GM12891 (cell line): ENCODE results near the gene PSMB8.
"Not testable (repeated sequence)": the region's sequence is repeated elsewhere in the genome, so short reads cannot be mapped to it uniquely, and the experiment has no call there.

ENCODE experiments used
- DNase-seq: peaks from one replicate; pipeline ENCODE4 v3.0.0; 2011; ENCODE audit warnings: low spot score; ENCODE audit not compliant: insufficient read length
- FAIRE-seq: peaks from 2 replicates; lab custom pipeline; 2011; peaks lifted over from hg19 to GRCh38; lab: Jason Lieb, UNC
- PAX5 ChIP-seq: IDR thresholded peaks from 2 replicates; pipeline ENCODE4 v1.6.1; 2011; ENCODE audit warnings: low read length, moderate library complexity, mild to moderate bottlenecking; ENCODE audit not compliant: insufficient read depth, severe bottlenecking
- POLR2A ChIP-seq: IDR thresholded peaks from 2 replicates; pipeline ENCODE4 v1.6.1; 2011; ENCODE audit warnings: low read depth, low read length, control low read depth
- POLR2AphosphoS5 ChIP-seq: IDR thresholded peaks from 2 replicates; pipeline ENCODE4 v1.6.1; 2011; ENCODE audit warnings: low read depth, low read length, control low read depth
- POU2F2 ChIP-seq: IDR thresholded peaks from 2 replicates; pipeline ENCODE4 v1.6.1; 2011; ENCODE audit warnings: low read depth, mild to moderate bottlenecking, control low read depth, low read length, moderate library complexity
- SPI1 ChIP-seq: IDR thresholded peaks from 2 replicates; pipeline ENCODE4 v1.6.1; 2011; ENCODE audit warnings: low read depth, low read length, control low read depth
- TAF1 ChIP-seq: IDR thresholded peaks from 2 replicates; pipeline ENCODE4 v1.6.1; 2011; ENCODE audit warnings: low read depth, low read length, control low read depth

PSMB8 gene

DNA sequence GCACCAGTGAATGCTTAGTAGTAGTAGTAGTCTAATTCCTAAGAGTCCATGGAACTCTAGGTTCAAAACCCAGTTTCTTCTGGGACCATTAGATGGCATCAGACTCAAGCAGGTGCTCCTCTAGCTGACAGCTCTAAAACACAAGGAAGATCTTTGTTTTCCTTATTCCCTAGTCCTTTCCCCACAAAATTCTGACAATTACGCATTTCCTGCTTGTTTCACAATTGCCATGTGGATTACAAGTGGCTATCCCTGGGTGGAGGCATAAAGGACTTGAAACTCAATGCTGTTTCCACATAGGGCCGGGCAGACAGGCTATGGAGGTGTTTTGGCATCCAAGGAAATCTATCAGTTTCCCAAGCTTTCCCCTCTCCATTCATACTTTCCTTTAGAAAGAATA is 17.9 kb downstream of the PSMB8 start:
- DNase-seq (no peak), FAIRE-seq (no peak)
- TF ChIP-seq SPI1, result no peak
- TF ChIP-seq TAF1, result no peak
- no peak for TF ChIP-seq POLR2A
- no peak for TF ChIP-seq POLR2AphosphoS5
- no peak for TF ChIP-seq POU2F2
- no peak for TF ChIP-seq PAX5

DNA sequence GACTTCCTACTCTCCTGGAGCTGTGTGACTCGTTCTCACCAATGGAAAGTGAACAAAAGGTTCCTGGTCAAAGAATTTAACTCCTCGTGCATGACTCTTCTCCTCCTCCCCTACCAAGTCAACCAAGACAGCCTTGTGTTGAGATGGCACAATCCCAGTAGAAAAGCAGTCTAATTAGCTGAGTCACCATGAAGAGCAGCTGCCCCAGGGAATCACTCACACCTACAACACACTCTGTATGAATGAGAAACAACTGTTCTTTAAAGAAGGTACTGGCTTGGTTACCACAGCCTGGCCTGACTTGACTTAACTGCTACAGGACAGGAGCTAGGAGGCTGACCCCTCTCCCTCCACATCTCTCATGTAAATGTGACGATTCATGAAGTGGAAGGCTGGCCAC is 24.1 kb downstream of the PSMB8 start:
- TF ChIP-seq POLR2AphosphoS5 (no peak), TAF1 (no peak), POU2F2 (no peak), POLR2A (no peak), PAX5 (no peak), SPI1 (no peak)
- FAIRE-seq, result peak; percentile 55
- DNase-seq, result no peak

DNA sequence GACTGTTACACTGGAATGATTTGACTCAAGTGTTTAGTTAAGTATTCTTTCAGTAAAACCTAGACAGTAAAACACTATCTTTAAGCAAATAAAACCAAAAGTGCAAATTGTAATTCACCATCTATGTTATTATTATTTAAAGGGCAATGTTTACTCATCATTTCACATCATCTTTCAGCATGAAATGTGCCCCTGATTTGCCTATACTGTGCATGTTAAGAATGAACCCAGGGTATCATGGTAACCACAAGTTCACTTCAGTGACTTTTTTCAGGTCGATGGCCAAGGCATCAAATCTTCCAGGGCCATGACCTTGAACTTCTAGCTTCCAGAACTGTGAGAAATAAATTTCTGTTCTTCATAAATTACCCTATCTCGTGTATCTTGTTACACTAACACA is 25.0 kb downstream of the PSMB8 start:
- FAIRE-seq, result peak; percentile 38
- no peak for DNase-seq
- no peak for TF ChIP-seq POU2F2
- no peak for TF ChIP-seq POLR2A
- TF ChIP-seq SPI1, result no peak
- no peak for TF ChIP-seq TAF1
- TF ChIP-seq POLR2AphosphoS5, result no peak
- no peak for TF ChIP-seq PAX5

DNA sequence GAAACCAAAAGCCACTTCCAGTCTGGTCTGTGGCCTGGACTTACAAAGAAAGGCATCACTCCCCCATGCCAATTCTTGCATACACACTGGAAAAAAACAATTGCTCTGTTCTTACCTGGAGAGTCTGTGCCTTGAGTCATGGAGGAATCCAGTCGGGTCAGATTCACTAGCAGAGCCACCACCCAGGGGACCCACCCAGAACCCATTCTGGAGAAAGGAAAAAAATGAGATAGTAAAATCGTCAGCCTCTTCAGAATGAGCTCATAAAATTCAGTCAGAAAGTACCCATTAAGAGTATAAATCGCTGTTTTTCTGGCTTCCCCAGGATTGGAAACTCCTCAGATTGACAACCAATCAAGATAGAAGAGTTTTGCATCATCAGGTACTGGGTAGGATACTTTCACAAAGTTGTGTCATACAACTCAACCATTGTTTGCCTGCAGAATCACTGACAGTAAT is 27.1 kb downstream of the PSMB8 start, which contains the start of gene HLA-DOB:
Gene HLA-DOB, minus strand, starts transcription at position 257 of the 459 bp plus-strand sequence. Its CDS starts 51 bp downstream, at position 206.
- DNase-seq (peak; percentile 41), FAIRE-seq (no peak)
- no peak for TF ChIP-seq PAX5
- TF ChIP-seq TAF1, result 0 out of 2 replicates have a peak, but pooled peaks have one; percentile 27

DNA sequence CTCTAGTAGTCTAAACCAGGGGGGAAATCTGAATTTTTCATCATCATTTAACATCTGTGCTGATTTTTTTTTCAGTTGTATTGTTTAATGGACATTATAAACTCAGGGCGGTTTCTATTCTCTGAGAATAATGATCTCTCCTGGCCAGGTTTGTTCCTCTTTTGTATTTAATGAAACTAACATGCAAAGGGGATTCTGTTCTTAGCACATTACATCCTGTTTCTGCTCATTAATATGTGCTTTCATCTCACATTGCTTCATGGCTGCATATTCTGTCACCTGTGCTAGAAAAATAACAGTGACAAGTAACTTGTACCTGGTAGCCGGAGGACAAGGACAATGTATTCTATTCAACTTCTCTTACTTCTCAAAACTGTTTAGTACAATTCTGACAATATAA is 27.9 kb downstream of the PSMB8 start:
- FAIRE-seq (peak; percentile 96), DNase-seq (no peak)
- no peak for TF ChIP-seq SPI1
- TF ChIP-seq POU2F2, result no peak
- no peak for TF ChIP-seq POLR2A
- no peak for TF ChIP-seq TAF1
- no peak for TF ChIP-seq POLR2AphosphoS5
- TF ChIP-seq PAX5, result no peak

DNA sequence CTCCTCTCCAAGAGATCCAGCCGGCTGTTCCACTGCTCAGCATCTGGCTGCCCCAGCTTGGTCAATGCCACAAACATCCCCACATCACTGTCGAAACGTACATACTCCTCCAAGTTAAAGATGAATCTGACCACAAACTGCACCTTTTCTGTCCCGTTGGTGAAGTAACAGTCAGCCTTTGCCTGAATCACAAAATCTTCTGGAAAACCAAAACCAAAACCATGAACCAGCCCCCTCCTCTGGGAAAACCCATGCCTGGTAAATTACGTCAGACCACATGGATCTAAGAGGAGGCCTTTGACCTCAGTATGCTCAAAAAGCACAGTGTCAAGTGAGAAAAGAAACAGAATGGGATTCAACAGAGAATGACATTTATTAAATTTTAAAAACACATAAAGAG is 28.7 kb downstream of the PSMB8 start:
- no peak for TF ChIP-seq PAX5
- TF ChIP-seq TAF1, result no peak
- no peak for TF ChIP-seq POLR2AphosphoS5
- no peak for TF ChIP-seq POU2F2
- no peak for TF ChIP-seq POLR2A
- no peak for TF ChIP-seq SPI1
- no peak for FAIRE-seq
- DNase-seq, result no peak

DNA sequence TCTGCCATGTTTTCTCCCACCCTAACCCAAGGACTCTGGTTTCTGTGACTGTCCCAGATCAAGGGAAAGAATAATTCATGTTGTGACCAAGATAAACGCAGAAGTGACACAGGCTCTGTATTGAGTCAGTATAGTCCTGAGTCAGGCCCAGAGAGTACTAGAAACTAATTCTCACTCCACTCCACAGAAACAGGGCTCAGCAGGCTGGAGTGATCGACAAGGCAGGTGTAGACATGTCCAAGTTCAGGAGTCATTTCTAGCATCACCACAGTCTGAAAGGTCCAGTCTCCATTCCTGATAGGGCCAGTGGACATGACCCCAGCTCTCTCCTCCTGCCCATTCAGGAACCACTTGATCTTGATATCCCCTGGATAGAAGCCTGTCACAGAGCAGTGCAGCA is 29.7 kb downstream of the PSMB8 start:
- TF ChIP-seq POLR2A, result no peak
- TF ChIP-seq SPI1, result no peak
- no peak; the same call in 1 of the 2 replicates for TF ChIP-seq POLR2AphosphoS5
- no peak for TF ChIP-seq PAX5
- no peak for TF ChIP-seq POU2F2
- no peak for TF ChIP-seq TAF1
- DNase-seq (no peak), FAIRE-seq (no peak)

DNA sequence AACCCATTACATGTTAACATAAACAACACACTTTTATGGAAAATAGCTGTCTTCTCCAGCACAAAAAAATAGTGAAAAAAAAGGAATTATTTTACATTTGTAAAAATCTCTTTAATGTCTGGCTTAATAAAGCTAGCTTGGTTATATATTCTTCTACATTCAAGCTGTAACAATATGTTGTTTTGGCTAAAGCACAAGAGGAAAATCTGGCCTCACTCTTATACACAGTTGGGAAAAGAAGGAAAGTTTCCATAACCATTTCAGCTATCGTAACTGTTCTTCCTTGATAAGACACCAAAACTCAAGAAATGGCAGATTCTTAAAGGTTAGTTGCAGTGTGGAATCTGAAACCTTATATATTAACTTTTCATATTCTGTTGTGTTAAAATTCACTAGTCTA is 34.7 kb downstream of the PSMB8 start:
- FAIRE-seq (no peak), DNase-seq (no peak)
- no peak for TF ChIP-seq TAF1
- TF ChIP-seq SPI1, result no peak
- no peak for TF ChIP-seq POLR2A
- TF ChIP-seq PAX5, result no peak
- TF ChIP-seq POU2F2, result no peak
- TF ChIP-seq POLR2AphosphoS5, result no peak

DNA sequence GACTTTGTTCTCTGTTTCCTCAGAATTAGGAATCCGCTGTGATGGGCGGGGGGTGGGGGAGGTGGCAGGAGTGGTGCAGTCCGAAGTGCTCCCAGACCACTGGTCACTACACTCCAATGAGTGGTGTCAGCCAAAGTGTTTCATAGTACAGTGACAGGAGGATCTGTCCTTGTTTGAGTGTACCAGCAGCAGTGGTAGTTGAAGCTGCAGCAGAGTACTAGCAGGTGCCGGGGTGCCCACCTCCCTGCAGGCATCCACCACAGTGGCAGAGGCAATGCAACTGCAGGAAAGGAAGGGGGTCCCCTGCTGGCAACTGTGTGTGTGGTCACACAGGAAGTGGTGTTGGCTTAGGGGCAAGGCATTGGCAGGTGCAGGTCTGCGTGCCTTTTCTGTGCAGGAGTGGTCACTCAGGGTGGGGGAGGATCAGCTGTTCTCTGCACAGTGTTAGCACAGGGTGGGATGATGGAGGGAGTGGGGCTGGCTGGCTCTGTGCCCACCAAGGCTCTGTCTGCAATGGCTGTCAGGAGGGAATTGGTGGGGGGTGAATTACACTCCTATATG is 36.7 kb downstream of the PSMB8 start:
- TF ChIP-seq PAX5 (no peak), SPI1 (no peak), TAF1 (no peak), POLR2AphosphoS5 (no peak), POLR2A (no peak), POU2F2 (no peak)
- FAIRE-seq (no peak), DNase-seq (no peak)

DNA sequence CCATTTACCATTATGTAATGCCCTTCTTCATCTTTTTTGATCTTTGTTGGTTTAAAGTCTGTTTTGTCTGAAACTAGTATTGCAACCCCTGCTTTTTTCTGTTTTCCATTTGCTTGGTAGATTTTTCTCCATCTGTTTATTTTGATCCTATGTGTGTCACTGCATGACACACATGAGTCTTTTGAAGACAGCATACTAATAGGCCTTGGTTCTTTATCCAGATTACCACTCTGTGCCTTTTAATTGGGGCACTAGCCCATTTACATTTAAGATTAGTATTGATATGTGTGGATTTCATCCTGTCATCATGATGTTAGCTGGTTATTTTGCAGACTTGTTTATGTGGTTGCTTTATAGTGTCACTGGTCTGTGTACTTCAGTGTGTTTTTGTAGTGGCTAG is 38.4 kb downstream of the PSMB8 start:
- FAIRE-seq, DNase-seq: not testable (repeated sequence)
